ENCODE measurements around the gene EPX.

- TF ChIP-seq, protein P1, sequence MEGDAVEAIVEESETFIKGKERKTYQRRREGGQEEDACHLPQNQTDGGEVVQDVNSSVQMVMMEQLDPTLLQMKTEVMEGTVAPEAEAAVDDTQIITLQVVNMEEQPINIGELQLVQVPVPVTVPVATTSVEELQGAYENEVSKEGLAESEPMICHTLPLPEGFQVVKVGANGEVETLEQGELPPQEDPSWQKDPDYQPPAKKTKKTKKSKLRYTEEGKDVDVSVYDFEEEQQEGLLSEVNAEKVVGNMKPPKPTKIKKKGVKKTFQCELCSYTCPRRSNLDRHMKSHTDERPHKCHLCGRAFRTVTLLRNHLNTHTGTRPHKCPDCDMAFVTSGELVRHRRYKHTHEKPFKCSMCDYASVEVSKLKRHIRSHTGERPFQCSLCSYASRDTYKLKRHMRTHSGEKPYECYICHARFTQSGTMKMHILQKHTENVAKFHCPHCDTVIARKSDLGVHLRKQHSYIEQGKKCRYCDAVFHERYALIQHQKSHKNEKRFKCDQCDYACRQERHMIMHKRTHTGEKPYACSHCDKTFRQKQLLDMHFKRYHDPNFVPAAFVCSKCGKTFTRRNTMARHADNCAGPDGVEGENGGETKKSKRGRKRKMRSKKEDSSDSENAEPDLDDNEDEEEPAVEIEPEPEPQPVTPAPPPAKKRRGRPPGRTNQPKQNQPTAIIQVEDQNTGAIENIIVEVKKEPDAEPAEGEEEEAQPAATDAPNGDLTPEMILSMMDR (IDR thresholded peaks at IDR 0.05), result no peak
- TF ChIP-seq POLR2A (IDR thresholded peaks at IDR 0.05), result no peak
These were observed 7.4 kb upstream of the EPX start for GRCh38 chr17:58184986-58185761.
